Upper lobe of left lung (tissue), 4 donors: ENCODE data around the gene CRTC2.

ENCODE experiments used
- EP300 ChIP-seq, 4 donors: sonication (generic); formaldehyde crosslinking; IDR thresholded peaks; one replicate each; pipeline ENCODE4 v1.5.1; 2017; ENCODE audit warnings: antibody characterized with exemption in 4 of 4, control low read depth in 2 of 4
- POLR2AphosphoS5 ChIP-seq, 2 donors: sonication (generic); formaldehyde crosslinking; IDR thresholded peaks; one replicate each; pipeline ENCODE4 v1.5.1; 2017; ENCODE audit warnings: antibody characterized with exemption in 2 of 2
- TF ChIP-seq, protein P1 (sequence below), 6 experiments: fragments of 450-650 bp in 4 of 6; fragments of 200-600 bp in 2 of 6; sonication (generic) in 2 of 6; IDR thresholded peaks; one replicate each; pipeline ENCODE4 v1.5.1; 2016 to 2019; ENCODE audit warnings: antibody characterized with exemption in 6 of 6

DNA sequence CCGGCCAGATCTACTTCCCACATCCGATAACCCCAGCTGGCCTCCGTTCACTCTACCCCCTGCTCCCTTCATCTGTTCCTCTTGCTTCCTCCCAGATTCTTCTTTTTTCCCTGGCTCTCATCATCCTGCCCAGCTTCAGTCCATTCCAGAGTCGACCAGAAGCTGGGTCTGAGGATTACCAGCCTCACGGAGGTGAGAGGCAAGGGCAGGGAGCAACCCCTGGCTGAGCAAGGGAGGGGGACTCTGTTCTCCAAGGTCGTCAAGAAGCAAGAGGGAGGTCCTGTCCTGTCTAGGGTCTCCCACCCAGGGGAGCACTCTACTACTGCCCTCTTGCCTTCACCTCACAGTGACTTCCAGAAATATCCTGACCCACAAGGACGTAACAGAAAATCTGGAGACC lies 15.1 kb upstream of the CRTC2 start:
- TF ChIP-seq, protein P1, sequence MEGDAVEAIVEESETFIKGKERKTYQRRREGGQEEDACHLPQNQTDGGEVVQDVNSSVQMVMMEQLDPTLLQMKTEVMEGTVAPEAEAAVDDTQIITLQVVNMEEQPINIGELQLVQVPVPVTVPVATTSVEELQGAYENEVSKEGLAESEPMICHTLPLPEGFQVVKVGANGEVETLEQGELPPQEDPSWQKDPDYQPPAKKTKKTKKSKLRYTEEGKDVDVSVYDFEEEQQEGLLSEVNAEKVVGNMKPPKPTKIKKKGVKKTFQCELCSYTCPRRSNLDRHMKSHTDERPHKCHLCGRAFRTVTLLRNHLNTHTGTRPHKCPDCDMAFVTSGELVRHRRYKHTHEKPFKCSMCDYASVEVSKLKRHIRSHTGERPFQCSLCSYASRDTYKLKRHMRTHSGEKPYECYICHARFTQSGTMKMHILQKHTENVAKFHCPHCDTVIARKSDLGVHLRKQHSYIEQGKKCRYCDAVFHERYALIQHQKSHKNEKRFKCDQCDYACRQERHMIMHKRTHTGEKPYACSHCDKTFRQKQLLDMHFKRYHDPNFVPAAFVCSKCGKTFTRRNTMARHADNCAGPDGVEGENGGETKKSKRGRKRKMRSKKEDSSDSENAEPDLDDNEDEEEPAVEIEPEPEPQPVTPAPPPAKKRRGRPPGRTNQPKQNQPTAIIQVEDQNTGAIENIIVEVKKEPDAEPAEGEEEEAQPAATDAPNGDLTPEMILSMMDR (IDR thresholded peaks at IDR 0.05) = no peak
- TF ChIP-seq EP300 (IDR thresholded peaks at IDR 0.05) = no peak
- TF ChIP-seq POLR2AphosphoS5 (IDR thresholded peaks at IDR 0.05) = no peak
